ENCODE results near the gene GLIS1.

- no peak for TF ChIP-seq CTCF (conservative IDR thresholded peaks at IDR 0.05 in 1 of 2, IDR thresholded peaks at IDR 0.05 in 1 of 2; ENCODE audit: extremely low read depth in 1 of 2, insufficient read depth in 1 of 2, low read depth in 1 of 2, low read length in 2 of 2)
- no peak for TF ChIP-seq EZH2 (IDR thresholded peaks at IDR 0.05; ENCODE audit: borderline replicate concordance, low read length)
Observed at GRCh38 chr1:53468374-53468773, 270.6 kb downstream of the GLIS1 start.

All from mammary epithelial cell (primary cell).